HEK293 (cell line): ENCODE results near the gene MAML3.

Source experiments
- ZNF121 ChIP-seq: fragments of 450-650 bp; formaldehyde crosslinking; IDR thresholded peaks from 2 replicates; pipeline ENCODE4 v1.5.1; 2016; ENCODE audit warnings: missing biosample characterization, missing genetic modification characterization
- ZNF398 ChIP-seq: fragments of 450-650 bp; formaldehyde crosslinking; IDR thresholded peaks from 2 replicates; pipeline ENCODE4 v1.5.1; 2017; ENCODE audit warnings: missing biosample characterization, missing genetic modification characterization
- ZNF629 ChIP-seq: fragments of 450-650 bp; formaldehyde crosslinking; IDR thresholded peaks from 2 replicates; pipeline ENCODE4 v1.5.1; 2017; ENCODE audit warnings: missing biosample characterization, missing genetic modification characterization
- ZNF639 ChIP-seq: fragments of 450-650 bp; formaldehyde crosslinking; IDR thresholded peaks from 2 replicates; pipeline ENCODE4 v1.5.1; 2016; ENCODE audit warnings: missing biosample characterization, missing genetic modification characterization

GRCh38 chr4:140097572-140097971 is 56.4 kb downstream of the MAML3 start:
- TF ChIP-seq ZNF639 (tag by site-specific recombination) (no peak), ZNF398 (tag by site-specific recombination) (no peak), ZNF121 (tag by site-specific recombination) (no peak), ZNF629 (no peak)
